NCI-H1092 treated with DMSO at 0.1 percent for 48 hours (cell line): ENCODE data around the gene SOX12.

Experiments
- DNase-seq: peaks from one replicate; lab custom pipeline; 2025; lab: John Stamatoyannopoulos, UW

Gene SOX12

GRCh38 chr20:301886-302848 is 23.2 kb upstream of the SOX12 start:
- no peak for DNase-seq

GRCh38 chr20:305745-306144 is 19.6 kb upstream of the SOX12 start:
- DNase-seq: no peak

- DNase-seq: no peak
Measured at GRCh38 chr20:308427-309038, 16.8 kb upstream of the SOX12 start.

GRCh38 chr20:309306-309840 is 16.0 kb upstream of the SOX12 start:
- peak; percentile 74 for DNase-seq

- peak; percentile 98 for DNase-seq
Measured at GRCh38 chr20:309841-310644, 15.3 kb upstream of the SOX12 start.

GRCh38 chr20:310645-311044 is 14.7 kb upstream of the SOX12 start:
- DNase-seq: no peak

GRCh38 chr20:311609-312008 is 13.7 kb upstream of the SOX12 start:
- no peak for DNase-seq

- DNase-seq: no peak
Measured at GRCh38 chr20:312067-312466, 13.3 kb upstream of the SOX12 start.

- no peak for DNase-seq
Measured at GRCh38 chr20:312866-313265, 12.5 kb upstream of the SOX12 start.

- no peak for DNase-seq
Measured at GRCh38 chr20:313402-313801, 11.9 kb upstream of the SOX12 start.

- no peak for DNase-seq
Measured at GRCh38 chr20:313948-314347, 11.4 kb upstream of the SOX12 start.

- DNase-seq: no peak
Measured at GRCh38 chr20:316316-317068, 8.9 kb upstream of the SOX12 start.

GRCh38 chr20:324177-325044 is 941 bp upstream of the SOX12 start:
- peak; percentile 82 for DNase-seq

GRCh38 chr20:325889-326644 is 715 bp downstream of the SOX12 start:
- DNase-seq: peak; percentile 62

- peak; percentile 22 for DNase-seq
Measured at GRCh38 chr20:326645-327185, 1.4 kb downstream of the SOX12 start.

GRCh38 chr20:327186-328026 is 2.1 kb downstream of the SOX12 start:
- peak; percentile 82 for DNase-seq

- no peak for DNase-seq
Measured at GRCh38 chr20:328027-328974, 2.9 kb downstream of the SOX12 start.
